Measurements from ENCODE around the gene STIP1. TPM values are rescaled to one million over a fixed set of nuclear protein-coding genes. Genes with fewer than 3 reads are reported as not detected.

STIP1 gene
- total and polyA plus RNA-seq, 2 of the 8 experiments (the other 6 are each of a cell fraction or from before 2014, with no cell fraction given): 140 to 329 TPM

- TF ChIP-seq CHD7 (IDR thresholded peaks at IDR 0.05; ENCODE audit: insufficient replicate concordance, low read length) (no peak), EZH2 (IDR thresholded peaks at IDR 0.05; ENCODE audit: low read depth, low read length, severe bottlenecking) (no peak), SAP30 (IDR thresholded peaks at IDR 0.05; ENCODE audit: insufficient read depth, insufficient replicate concordance, low read length) (no peak), KDM4A (IDR thresholded peaks at IDR 0.05; ENCODE audit: low read depth, low read length, severe bottlenecking) (no peak), E2F6 (IDR thresholded peaks at IDR 0.05) (no peak), USF2 (IDR thresholded peaks at IDR 0.05; ENCODE audit: low read length) (no peak), CBX5 (IDR thresholded peaks at IDR 0.05; ENCODE audit: low read depth, low read length) (no peak), POLR2A (IDR thresholded peaks at IDR 0.05; ENCODE audit: control extremely low read depth in 1 of 2, low read depth in 2 of 2, low read length in 2 of 2) (no peak)
Observed at GRCh38 chr11:64198511-64198910, 12.5 kb downstream of the STIP1 start (continued).

Data from H1 (cell line).